Activated naive CD4-positive, alpha-beta T cell treated with anti-CD3 and anti-CD28 coated beads for 36 hours (primary cell): Measurements from ENCODE around the gene FUNDC2. TPM values are rescaled to one million over a fixed set of nuclear protein-coding genes. Genes with fewer than 3 reads are reported as not detected.
"Not testable (repeated sequence)": the region's sequence is repeated elsewhere in the genome, so short reads cannot be mapped to it uniquely, and the experiment has no call there.

Experiments used
- CTCF ChIA-PET: fragments of 350-600 bp; sonication (Branson Sonifier 250); formaldehyde crosslinking; loops from one replicate; lab custom pipeline; 2021; ENCODE audit warnings: antibody characterized with exemption; lab: Charles Lee
- DNase-seq: peaks from one replicate; pipeline ENCODE4 v3.0.0-alpha.2; 2020
- H3K27ac Mint-ChIP-seq: one replicate; pipeline ENCODE4 v1.8.0; 2021; ENCODE audit warnings: mild to moderate bottlenecking, mixed read lengths
- H3K27me3 Mint-ChIP-seq: one replicate; pipeline ENCODE4 v1.8.0; 2021; ENCODE audit warnings: low read depth, mixed read lengths
- H3K36me3 Mint-ChIP-seq: one replicate; pipeline ENCODE4 v1.8.0; 2021; ENCODE audit warnings: low read depth, mixed read lengths
- H3K4me1 Mint-ChIP-seq: one replicate; pipeline ENCODE4 v1.8.0; 2021; ENCODE audit warnings: low read depth, mixed read lengths
- H3K4me3 Mint-ChIP-seq: one replicate; pipeline ENCODE4 v1.8.0; 2021; ENCODE audit warnings: mild to moderate bottlenecking, moderate library complexity, mixed read lengths
- H3K9me3 Mint-ChIP-seq: one replicate; pipeline ENCODE4 v1.8.0; 2021; ENCODE audit warnings: mixed read lengths
- intact Hi-C: fragments of 100-400 bp; cut with micrococcal nuclease; formaldehyde crosslinking; loops from one replicate; pipeline ENCODE4 v1.15.1; 2023
- total RNA-seq, 2 experiments: library from RNA; stranded (reverse); gene quantifications; one replicate each; pipeline ENCODE4 v1.2.3, GENCODE V29; 2021

FUNDC2 gene
- total RNA-seq, 2 experiments from 2014 or later = 94.3 to 95.5 TPM

DNA sequence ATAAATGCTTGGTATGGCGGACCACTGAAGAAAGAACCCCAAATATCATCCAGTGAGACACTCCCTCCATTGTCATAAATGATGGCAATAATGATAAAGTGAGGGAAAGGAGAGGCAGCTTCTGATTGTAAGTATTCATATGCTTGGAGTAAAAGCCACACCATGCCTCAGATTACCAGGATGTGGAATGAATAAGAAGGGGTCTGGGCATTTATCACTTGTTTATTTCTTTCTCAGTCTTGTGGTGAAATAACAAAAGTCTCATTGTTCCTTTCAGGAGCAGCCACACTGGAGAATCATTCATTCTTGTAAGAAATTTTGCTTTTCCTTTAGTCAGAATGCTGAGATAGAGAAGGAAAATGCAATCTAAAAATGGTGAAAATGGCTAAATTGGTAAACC, 25.8 kb upstream of the FUNDC2 start:
- Mint-ChIP-seq H3K4me3 (no peak overlapping the region), H3K4me1 (peaks cover 5% of the 10 kb centered on the region), H3K27ac (no peak overlapping the region), H3K9me3 (no peaks in the 10 kb centered on the region), H3K27me3 (no peaks in the 10 kb centered on the region), H3K36me3 (no peaks in the 10 kb centered on the region)
- CTCF ChIA-PET = interaction anchor here (1.3 kb wide), 1 partner anchor 56 kb away, joined by 3 read pairs; no protein-coding TSS in a partner anchor
- intact Hi-C loops = no loop called here
- DNase-seq = no peak

DNA sequence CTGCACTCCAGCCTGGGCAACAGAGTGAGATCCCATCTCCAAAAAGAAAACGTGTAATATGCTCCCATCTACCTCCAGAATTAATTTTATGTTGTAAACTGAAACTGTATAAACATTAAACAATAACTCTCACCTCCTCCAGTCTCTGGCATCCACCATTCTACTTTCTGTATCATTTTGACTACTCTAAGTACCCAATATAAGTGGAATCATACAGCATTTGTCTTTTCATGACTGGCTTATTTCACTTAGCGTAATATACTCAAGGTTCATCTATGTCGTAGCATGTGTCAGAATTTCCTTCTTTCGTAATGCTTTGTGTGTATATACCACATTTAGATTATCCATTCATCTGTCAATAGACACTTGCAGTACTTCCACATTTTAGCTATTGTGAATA, 24.8 kb upstream of the FUNDC2 start:
- intact Hi-C loops = no loop called here
- Mint-ChIP-seq H3K36me3 (no peaks in the 10 kb centered on the region), H3K27ac (no peak overlapping the region), H3K4me1 (peaks cover 5% of the 10 kb centered on the region), H3K4me3 (no peak overlapping the region), H3K9me3 (no peaks in the 10 kb centered on the region), H3K27me3 (no peaks in the 10 kb centered on the region)
- CTCF ChIA-PET = no interaction called here
- no peak for DNase-seq

DNA sequence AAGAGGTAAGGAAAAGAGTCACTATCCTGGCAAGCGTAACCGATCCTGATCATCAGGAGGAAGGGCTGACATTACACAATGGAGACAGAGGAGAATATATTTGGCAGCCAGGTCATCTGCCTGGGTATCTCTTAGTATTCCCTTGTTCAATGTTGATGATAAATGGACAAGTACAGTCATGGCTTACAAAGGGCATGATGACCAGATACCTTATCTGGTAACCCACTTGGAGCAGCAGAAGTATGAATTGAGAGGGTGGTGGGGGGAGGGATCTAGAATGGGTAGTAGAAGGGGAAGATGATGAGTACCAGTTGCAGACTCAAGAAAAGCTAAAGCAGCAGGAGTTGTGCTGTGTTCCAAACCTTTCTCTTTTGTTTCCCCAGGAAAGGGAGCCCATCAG, 21.5 kb upstream of the FUNDC2 start:
- Mint-ChIP-seq H3K4me3 (no peak overlapping the region), H3K4me1 (peaks cover 5% of the 10 kb centered on the region), H3K36me3 (no peaks in the 10 kb centered on the region), H3K27me3 (no peaks in the 10 kb centered on the region), H3K27ac (no peak overlapping the region), H3K9me3 (no peaks in the 10 kb centered on the region)
- intact Hi-C loops = no loop called here
- CTCF ChIA-PET = no interaction called here
- DNase-seq = no peak

DNA sequence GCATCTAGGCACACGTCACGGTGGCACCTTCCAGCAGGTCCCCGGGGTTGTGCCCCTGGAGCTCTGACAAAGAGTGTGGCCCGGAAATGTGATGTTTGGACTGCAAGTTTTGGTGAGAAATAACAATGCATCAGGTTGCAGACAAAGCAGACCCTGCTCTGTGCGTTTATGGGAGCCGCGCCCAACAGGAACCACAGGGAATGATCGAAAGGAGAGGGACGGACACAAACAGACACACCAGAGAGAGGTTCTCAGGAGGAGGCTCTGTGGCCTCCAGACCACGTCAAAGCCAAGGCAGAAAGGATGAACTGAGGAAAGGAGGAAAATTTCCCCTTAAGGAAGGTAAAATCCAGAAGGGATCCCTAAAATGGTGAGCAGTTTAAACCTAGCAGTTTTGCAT, 20.3 kb upstream of the FUNDC2 start:
- CTCF ChIA-PET, H3K36me3 Mint-ChIP-seq: not testable (repeated sequence)

DNA sequence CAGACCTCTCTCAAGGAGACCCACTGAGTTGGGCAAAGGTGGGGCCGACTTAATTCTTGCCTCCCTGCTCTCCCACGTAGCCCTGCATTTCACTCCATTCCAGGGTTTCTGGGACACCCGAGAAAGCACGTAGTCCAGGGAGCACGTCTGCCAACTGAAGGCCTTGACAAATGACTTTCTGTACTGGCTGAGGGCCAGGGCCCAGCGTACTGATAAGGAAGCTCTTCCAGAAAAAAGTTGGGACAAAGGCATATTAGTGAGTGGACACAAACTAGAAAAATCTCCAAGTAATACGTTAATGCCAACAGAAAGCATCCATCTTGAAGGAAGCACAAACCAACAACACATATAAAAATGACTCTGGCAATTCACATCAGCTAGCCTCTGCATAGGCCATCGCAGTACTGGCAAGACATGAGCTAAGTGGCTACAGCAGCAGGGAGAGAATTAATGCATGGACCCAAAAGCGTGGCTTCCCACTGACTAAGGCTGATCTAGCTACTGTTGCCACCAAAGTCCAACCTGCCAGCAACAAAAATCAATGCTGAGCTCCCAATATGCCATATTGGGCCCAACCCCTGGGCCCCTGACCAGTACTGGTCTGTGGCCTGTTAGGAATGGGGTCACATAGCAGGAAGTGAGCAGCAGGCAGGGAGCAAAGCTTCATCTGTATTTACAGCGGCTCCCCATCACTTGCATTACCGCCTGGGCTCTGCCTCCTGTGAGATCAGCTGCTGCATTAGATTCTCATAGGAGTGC, 19.6 kb upstream of the FUNDC2 start:
- H3K27me3 Mint-ChIP-seq, H3K4me1 Mint-ChIP-seq, intact Hi-C loops, H3K27ac Mint-ChIP-seq, H3K36me3 Mint-ChIP-seq, CTCF ChIA-PET, H3K4me3 Mint-ChIP-seq, H3K9me3 Mint-ChIP-seq, DNase-seq: not testable (repeated sequence)

More for the DNA sequence above, 20.3 kb upstream of the FUNDC2 start:
- H3K9me3 Mint-ChIP-seq, DNase-seq, H3K27ac Mint-ChIP-seq, H3K27me3 Mint-ChIP-seq, intact Hi-C loops, H3K4me3 Mint-ChIP-seq, H3K4me1 Mint-ChIP-seq: not testable (repeated sequence)

DNA sequence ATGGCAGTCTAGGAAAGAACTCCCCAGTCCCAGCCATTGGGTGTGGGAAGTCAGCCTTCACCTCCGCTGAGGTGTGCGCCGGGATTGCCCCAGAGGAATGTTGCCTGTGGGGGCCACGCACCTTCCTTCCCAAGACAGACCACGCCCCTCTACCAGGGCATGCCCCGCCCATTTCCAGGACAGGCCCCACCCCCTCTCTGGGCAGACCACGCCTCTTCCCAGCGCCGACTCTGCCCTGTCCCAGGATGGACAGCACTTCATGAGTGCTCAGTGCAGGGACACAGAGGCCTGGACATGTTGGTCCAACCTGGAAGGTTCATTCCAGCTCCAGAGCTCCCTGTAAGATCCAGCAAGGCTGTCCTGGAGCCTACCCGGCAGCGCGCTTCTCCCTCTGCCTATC, 18.1 kb upstream of the FUNDC2 start:
- H3K9me3 Mint-ChIP-seq, H3K36me3 Mint-ChIP-seq, H3K27me3 Mint-ChIP-seq, CTCF ChIA-PET, H3K4me3 Mint-ChIP-seq, H3K4me1 Mint-ChIP-seq, intact Hi-C loops, H3K27ac Mint-ChIP-seq, DNase-seq: not testable (repeated sequence)

DNA sequence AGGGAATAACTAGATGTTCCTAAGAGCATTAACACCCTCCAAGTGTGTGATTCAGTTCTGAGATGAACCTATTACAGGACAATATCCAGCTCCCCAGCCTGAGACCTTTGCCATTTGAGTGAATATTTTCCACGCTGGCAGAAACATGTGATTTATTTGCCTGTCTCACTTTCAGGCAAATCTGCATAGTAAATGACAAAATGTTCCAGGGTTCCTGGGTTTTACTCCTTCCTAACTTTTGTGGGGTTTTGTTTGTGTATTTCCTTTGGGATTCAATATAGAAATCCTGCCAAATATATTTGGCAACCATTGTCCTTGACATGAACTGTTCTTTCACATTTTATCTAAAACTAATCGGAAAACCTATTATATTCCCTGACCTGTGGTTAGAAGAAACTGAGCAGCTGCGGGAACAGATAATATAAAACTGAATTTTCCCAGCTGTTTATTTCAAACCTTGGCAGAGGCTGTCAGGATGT, 16.6 kb upstream of the FUNDC2 start:
- CTCF ChIA-PET = no interaction called here
- H3K4me1 Mint-ChIP-seq = peaks cover 5% of the 10 kb centered on the region

DNA sequence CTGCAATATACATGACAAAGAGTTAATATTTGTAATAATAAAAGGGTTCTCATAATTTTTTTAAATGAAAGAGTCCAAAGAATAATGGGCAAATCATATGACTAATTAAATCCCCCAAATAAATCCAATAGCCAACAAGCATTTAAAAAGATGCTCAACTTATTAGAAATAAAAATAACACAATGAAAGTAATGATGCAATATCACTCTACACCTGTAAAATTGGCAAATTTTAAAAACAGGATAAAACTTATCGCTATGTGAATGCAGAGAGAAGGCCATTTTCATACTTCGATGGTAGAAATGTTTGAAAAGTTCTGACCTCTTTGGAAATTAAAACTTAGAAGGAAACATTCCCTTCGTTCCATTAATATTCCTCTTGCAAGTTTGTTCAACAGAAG, 6.1 kb upstream of the FUNDC2 start:
- intact Hi-C loops = no loop called here

More for the DNA sequence above, 16.6 kb upstream of the FUNDC2 start:
- Mint-ChIP-seq H3K27ac (no peak overlapping the region), H3K9me3 (no peaks in the 10 kb centered on the region), H3K4me3 (no peak overlapping the region), H3K36me3 (no peaks in the 10 kb centered on the region), H3K27me3 (no peaks in the 10 kb centered on the region)
- intact Hi-C loops = no loop called here
- DNase-seq = no peak

DNA sequence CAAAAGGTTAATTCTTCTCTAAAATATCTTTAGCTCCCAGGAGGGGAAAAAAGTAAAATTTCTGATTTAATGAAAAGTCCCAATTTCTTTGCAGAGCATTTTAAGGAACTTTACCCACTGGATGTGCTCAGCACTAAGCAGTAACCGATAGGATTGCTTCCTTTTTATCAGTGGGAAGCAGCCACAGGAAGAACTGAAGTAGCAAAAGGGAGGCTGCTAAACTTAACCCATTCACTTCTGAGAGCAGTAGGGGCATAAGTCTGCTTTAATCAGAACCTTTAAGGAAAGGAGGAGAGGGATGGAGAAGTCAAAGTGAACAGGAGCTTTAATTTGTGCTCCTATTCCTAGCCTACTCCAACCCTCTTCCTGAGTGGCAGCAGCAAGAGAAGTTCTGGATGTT, 4.1 kb upstream of the FUNDC2 start, which contains the start of gene F8:
Gene F8 (minus strand): TSS at position 139 of the 400 bp plus-strand sequence. CDS start 171 bp downstream, outside the sequence.
- H3K27ac Mint-ChIP-seq = no peak within 1 kb of the TSS
- CTCF ChIA-PET = interaction anchor here (0.6 kb wide), 1 partner anchor 191 kb away, joined by 3 read pairs; no protein-coding TSS in a partner anchor
- peaks cover 3% of the 10 kb centered on the region for H3K4me1 Mint-ChIP-seq
- no peaks in the 10 kb centered on the region for H3K27me3 Mint-ChIP-seq
- no peaks in the 10 kb centered on the region for H3K36me3 Mint-ChIP-seq
- H3K9me3 Mint-ChIP-seq = no peaks in the 10 kb centered on the region
- no peak within 1 kb of the TSS for H3K4me3 Mint-ChIP-seq
- no peak for DNase-seq
- intact Hi-C loops = no loop called here

More for the DNA sequence above, 6.1 kb upstream of the FUNDC2 start:
- Mint-ChIP-seq H3K27ac (no peak overlapping the region), H3K36me3 (no peaks in the 10 kb centered on the region), H3K4me3 (no peak overlapping the region), H3K9me3 (no peaks in the 10 kb centered on the region), H3K4me1 (peaks cover 3% of the 10 kb centered on the region), H3K27me3 (no peaks in the 10 kb centered on the region)
- no peak for DNase-seq
- CTCF ChIA-PET = no interaction called here

DNA sequence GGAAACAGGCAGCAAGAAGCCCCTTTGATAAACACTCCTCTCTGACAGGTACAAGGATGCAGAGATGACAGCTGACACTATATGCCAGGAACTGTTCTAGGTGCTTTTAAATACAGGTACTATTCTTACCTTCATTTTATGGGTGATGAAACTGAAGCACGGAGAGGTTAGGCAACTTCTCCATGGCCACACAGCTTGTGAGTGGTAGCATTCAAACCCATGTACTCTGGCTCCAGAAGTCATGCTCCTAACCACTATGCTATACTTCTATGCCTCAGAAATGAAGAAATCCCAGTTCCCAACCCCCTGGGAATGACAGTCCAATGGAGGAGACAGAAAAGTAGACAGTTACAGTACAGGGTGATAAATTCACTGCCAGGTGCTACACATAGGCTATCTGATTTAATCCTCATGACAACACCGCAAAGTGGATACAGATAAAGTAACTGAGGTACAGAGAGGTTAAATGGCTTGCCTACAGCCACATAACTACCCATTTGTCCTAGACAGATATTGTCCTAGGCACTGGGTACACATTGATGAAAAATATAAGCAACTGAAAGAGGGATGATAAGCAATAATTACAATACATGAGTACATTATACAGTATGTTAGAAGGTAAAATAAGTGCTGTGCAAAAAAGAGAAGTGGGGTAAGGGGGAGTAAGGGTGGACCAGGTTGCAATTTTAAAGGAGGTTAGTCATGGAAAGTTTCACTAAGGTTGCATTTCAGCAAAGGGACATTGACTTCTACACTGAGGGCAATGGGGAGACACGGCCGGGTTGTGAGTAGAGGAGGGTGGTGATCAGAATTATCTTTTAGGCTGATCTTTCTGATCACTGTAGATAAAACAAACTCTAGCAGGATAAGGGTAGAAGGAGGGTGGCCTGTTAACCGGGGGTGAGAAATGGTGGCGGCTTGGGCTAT, 2.5 kb upstream of the FUNDC2 start:
- CTCF ChIA-PET = no interaction called here
- H3K4me3 Mint-ChIP-seq = no peak overlapping the region
- no peaks in the 10 kb centered on the region for H3K27me3 Mint-ChIP-seq
- no peaks in the 10 kb centered on the region for H3K36me3 Mint-ChIP-seq
- intact Hi-C loops = no loop called here
- peaks cover 12% of the 10 kb centered on the region for H3K4me1 Mint-ChIP-seq
- no peak overlapping the region for H3K27ac Mint-ChIP-seq
- DNase-seq = no peak
- H3K9me3 Mint-ChIP-seq = no peaks in the 10 kb centered on the region

DNA sequence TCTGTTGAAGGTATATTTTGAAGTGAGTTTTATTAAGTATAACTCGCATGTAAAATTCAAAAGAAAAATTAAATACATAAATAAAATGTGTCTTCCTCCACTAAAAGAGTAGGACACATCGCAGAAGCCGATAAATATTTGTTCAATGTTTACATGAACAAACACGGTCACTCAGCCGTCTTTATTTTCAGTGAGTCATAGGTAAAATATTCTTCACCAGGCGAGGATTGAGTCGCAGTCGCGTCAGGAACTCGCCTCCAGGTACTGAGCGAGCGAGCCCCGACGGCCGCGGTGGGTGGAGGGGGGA, 271 bp upstream of the FUNDC2 start:
- DNase-seq = no peak
- Mint-ChIP-seq H3K27me3 (no peaks in the 10 kb centered on the region), H3K9me3 (no peaks in the 10 kb centered on the region), H3K4me1 (peaks cover 20% of the 10 kb centered on the region), H3K4me3 (peak overlapping the region; percentile 80), H3K27ac (peak overlapping the region; percentile 82), H3K36me3 (no peaks in the 10 kb centered on the region)
- CTCF ChIA-PET = no interaction called here
- intact Hi-C loops = loop anchor here (1.0 to 2.0 kb wide), 4 partner anchors 30 to 264 kb away; partner anchors contain the start of genes DKC1 and VBP1

DNA sequence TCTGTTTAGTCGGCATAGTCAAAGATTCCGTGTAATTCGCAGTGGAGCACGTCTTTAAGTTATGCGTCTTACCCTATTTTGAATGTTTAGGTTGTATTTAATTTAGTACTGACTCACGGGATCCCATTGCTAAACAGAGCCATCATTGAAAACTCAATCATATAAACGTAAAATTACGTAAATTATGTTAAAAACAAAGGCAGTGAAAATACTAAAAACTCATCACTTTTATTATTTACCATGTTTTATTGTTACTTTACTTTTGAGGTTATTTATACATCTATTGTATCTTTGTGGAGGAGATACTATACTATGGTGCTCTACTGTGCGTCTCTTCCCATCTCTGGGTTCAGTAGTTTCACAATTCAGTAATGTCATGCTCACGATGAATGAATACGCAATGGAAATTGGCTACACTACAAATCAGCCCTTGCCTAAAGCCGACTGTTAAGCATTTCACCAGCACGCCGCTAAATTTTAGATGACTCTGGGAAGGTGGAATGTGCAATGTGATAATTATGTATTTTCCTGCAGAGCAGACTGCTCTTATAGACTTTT, 944 bp downstream of the FUNDC2 start:
- intact Hi-C loops = loop anchor here (1.0 to 2.0 kb wide), 5 partner anchors 29 to 265 kb away; partner anchors contain the start of genes BRCC3, CMC4, DKC1 and MTCP1
- DNase-seq = peak; percentile 23
- CTCF ChIA-PET = no interaction called here
- H3K27me3 Mint-ChIP-seq = no peaks in the 10 kb centered on the region
- H3K4me3 Mint-ChIP-seq = peak overlapping the region; percentile 86
- H3K36me3 Mint-ChIP-seq = no peaks in the 10 kb centered on the region
- peak overlapping the region; percentile 93 for H3K27ac Mint-ChIP-seq
- H3K9me3 Mint-ChIP-seq = no peaks in the 10 kb centered on the region
- peaks cover 23% of the 10 kb centered on the region for H3K4me1 Mint-ChIP-seq
